ENCODE results near the gene ARHGAP12.

GRCh38 chr10:31924833-31925232, 3.8 kb downstream of the ARHGAP12 start:
- TF ChIP-seq EZH2 (IDR thresholded peaks at IDR 0.05) (no peak), POLR2AphosphoS5 (IDR thresholded peaks at IDR 0.05; ENCODE audit: borderline replicate concordance, low read depth, low read length) (no peak), FOXP2 (optimal IDR thresholded peaks at IDR 0.05; ENCODE audit: control extremely low read depth, extremely low read length, insufficient read depth) (no peak)
